ENCODE results near the gene CMTM8.
"Not testable (repeated sequence)": the region's sequence is repeated elsewhere in the genome, so short reads cannot be mapped to it uniquely, and the experiment has no call there.

Gene CMTM8

GRCh38 chr3:32238453-32239306 is at the start of gene CMTM8:
Gene CMTM8 (plus strand): TSS chr3:32238680. CDS start chr3:32238973, 293 bp downstream.
- DNase-seq: peak; percentile 54 to 91

- DNase-seq: no peak
Measured at GRCh38 chr3:32189693-32190092, 48.8 kb upstream of the CMTM8 start.

GRCh38 chr3:32190556-32190955 is 47.9 kb upstream of the CMTM8 start:
- not testable (repeated sequence) for DNase-seq

DNA sequence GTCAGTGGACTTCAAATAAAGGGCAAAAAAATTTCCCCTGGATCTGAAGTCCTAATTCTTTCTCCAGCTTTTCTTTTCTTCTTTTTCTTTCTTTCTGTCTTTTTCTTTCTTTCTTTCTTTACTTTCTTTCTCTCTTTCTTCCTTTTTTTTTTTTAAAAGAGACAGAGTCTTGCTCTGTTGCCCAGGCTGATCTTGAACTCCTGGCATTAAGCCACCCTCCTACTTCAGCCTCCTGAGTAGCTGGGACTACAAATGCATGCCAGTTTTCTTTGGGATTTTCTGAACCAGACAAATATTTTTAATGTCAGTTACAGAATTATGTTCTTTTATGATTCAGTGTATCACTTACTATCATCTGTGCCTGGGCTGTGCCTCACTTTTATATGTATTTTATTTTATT is 45.4 kb upstream of the CMTM8 start:
- DNase-seq: no peak

DNA sequence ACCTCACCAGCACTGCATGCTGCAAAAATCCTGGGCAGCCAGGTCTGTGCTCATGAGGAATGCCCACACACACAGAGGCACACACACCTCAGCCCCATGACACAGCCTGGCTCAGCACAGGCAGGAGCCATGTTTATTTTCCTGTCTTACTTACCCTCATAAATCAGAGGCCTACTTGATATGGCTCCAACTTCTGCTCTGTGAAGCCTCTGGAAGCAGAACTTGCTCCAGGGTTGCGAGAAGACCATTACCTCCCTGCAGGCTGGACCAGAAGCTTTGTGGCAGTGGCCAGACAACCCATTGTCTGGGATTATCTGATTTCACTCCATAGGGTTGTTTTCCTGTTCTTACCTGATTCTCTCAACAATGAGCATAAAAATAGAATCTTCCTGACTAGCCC is 43.8 kb upstream of the CMTM8 start:
- DNase-seq: no peak

- no peak for DNase-seq
Measured at GRCh38 chr3:32195995-32196540, 42.4 kb upstream of the CMTM8 start.

GRCh38 chr3:32197991-32198390 is 40.5 kb upstream of the CMTM8 start:
- DNase-seq: no peak

DNA sequence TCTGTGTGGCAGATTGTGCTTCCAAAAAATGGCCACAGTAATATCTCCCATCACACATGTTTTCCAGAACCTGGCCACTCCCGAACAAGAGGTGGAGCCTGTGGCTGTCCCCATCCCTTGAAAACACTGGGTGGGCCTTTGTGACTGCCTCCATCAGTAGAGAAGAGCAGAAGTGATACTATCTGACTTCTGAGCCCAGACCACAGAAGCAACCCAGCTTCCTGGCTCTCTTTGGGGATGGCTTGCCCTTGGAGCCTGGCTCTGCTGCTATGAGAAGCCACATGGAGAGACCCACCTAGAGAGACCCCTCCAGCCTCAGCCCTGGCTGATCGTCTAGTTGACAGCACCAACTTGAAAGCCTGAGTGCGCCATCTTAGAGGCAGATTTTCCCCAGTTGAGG is 39.8 kb upstream of the CMTM8 start:
- DNase-seq: no peak

DNA sequence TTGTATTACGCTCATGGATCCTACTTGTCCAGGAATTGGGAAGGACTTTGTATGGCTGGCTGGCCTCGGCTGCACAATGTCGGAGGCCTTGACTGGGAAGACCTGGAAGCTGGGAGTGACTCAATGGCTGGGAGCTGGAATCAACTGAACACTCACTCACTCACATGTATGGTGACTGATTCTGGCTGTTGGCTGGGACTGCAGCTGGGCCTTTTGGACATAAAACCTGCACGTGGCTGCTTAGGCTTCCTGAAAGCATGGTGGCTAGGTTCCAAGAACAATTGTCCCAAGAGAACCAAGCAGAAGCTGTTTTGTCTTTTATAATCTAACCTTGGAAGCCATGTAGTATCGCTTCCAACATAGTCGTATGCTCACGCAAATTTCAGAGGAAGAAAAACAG is 38.0 kb upstream of the CMTM8 start:
- DNase-seq: no peak

DNA sequence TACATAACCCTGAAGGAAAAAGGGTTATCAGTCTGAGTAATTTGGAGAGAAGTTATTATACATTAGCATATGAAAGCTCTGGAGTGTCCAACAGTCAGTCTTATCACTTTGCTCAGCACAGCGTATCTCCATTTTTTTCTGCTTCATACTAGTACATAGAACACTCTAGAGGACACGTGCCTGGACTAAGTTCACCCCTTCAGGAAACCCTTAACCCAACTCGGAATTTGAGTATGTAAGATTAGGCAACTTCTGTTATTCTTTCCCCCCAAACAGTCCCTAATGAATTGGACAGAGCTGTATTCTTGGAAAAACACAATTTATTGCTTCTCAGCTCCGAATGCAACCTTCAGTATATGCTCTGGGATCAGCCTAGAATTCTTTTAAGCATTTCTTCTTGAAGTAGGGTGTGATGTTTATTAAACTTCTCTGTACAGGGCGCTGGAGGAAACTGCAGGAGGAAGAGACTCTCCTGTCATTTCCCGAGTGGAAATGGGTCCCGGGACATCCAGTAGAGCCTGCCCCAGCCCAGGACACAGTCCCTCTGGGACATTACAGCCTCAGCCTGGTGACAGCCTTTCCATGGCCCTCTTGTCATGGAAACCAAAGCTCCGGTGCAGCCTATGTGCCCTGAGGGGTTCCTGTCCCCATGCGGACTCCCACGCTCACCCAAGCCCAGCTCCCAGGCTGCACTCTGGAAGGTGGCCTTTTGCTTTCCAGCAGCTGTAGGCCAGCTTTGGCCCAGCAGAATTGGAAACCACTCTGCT is 37.3 kb upstream of the CMTM8 start:
- no peak for DNase-seq

DNA sequence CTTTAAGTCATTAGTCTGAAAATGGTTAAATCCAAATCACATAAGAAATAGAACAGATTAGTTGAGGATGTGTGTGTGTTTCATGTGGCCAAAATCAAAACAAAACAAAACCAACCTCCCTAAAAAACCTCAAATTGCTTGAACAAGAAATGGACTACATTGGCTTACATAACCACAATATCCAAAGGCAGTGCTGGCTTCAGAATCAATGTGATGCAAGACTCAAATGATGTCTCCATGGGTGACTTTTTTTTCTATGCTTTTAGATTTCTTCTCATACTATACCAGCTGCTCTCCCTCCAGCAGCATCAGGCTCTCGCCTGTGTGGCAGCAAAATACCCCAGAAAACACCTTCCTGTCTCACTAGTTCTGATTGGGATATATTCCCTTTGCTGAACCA is 36.0 kb upstream of the CMTM8 start:
- DNase-seq: no peak

GRCh38 chr3:32203854-32204253 is 34.6 kb upstream of the CMTM8 start:
- peak; percentile 66 to 78 for DNase-seq

GRCh38 chr3:32208447-32208846 is 30.0 kb upstream of the CMTM8 start:
- DNase-seq: no peak

DNA sequence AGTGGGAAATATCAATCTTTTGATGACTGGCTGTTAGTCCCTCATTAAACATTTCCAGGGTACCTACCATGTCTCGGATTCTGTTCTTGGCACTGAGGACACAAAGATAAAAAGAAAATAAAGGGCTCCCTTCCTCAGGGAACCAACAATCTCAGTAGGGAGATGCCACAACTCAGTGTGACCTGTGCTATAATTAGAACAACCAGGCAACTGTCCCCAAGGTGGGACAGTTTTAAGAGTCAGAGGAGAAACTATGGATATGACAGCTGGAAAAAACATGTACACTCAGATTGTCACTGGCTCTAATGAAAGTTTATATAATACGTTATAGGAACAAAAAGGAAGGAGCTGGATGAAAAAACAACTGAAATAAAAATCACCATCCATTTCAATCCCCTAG is 23.3 kb upstream of the CMTM8 start:
- peak in 1 of 2 experiments; percentile 19 for DNase-seq

GRCh38 chr3:32216172-32216783 is 22.2 kb upstream of the CMTM8 start:
- peak; percentile 96 to 99 for DNase-seq

DNA sequence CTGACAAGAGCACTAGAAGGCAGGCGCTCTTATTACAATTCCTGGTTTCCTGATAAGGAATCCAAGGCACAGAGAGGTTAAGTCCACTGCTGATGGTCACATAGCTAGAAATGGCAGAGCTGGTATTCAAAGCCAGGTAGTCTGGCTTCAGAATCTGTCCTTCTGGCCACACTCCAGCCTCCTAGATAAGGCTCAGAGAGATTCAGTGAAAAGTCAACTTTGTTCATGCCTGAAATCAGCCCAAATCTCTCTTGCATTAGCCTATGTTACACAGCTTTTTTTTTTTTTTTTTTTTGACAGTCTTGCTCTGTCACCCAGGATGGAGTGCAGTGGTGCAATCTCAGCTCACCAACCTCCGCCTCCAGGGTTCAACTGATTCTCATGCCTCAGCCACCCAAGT is 21.1 kb upstream of the CMTM8 start:
- no peak for DNase-seq

DNA sequence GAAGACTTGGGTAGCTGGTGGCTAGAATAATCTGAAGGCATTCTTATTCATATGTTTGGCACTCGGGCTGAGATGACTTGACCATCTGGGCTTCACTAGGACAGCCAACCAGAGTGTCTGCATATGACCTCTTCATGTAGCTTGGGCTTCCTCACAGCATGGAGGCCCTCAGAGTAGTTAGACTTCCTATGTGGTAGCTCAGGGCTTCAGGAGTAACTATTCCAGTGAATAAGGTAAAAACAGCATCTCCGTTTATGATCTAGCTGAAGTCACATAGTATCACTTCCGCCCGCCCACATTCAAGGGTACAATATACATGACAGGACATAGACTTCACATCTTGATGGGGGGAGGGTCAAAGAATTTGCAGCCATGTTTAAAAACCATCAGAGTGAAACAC is 18.9 kb upstream of the CMTM8 start:
- DNase-seq: no peak

- no peak for DNase-seq
Measured at GRCh38 chr3:32220006-32220405, 18.5 kb upstream of the CMTM8 start.

GRCh38 chr3:32222950-32223349 is 15.5 kb upstream of the CMTM8 start:
- DNase-seq: no peak

DNA sequence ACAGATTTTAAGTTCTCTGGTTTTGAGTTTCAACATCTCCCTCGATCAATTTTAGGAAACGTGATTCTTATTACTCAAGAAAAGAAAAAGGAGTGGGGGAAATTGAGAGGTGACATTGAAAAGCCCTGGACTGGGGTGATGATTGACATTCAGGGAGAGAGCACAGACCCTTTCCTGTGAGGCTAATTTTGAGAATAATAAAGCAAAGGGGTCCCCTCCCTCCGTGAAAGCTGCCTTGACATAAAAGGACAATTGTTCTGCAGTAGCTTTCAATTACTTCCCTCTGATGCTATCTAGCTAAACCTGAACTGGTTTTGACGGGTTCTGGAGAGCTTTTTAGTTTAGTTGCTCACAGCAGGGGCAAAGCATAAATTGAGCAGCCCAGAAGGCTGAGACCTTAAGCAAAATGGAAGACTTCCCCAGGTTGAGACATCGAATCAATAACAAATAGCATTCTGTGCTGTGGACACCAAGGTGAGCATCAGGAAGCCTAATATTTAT is 14.4 kb upstream of the CMTM8 start:
- DNase-seq: peak in 1 of 2 experiments; percentile 8

DNA sequence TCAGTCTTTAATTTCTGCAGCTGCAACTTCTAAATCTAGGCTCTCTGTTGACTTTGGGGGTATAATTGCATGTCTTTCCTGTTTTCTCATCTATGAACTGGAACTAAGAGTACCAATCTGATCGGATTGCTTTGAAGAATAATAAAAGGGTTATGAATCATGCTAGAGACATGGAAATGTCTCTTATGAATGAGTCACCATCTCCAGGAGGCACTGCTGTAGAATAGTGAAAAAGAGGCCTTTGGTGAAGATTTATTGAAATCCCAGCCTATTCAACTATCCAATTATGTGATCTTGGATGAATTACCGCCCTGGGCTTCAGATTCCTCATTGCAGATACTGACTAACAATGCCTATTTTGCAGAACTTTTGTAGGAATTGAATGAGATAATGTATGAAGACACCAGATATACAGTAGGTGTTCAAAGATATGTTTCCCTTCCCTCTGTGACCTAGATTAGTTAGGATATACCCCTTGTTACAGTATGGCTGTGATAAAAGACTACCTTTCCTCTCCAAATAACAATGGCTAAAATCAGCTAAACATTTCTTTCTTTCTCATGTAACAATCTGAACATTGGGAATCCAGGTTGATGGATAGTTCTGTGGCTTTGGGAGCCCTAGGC is 11.5 kb upstream of the CMTM8 start:
- DNase-seq: no peak

DNA sequence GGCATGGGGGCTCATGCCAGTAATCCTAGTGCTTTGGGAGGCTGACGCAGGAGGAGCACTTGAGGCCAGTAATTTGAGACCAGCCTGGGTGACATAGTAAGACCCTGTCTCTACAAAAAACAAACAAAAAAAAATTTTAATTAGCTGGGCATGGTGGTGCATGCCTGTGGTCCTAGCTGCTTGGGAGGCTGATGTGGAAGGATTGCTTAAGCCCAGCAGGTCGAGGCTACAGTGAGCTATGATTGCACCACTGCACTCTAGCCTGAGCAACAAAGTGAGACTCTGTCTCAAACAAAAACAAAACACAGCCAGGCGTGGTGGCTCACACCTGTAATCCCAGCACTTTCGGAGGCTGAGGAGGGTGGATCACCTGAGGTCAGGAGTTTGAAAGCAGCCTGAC is 9.7 kb upstream of the CMTM8 start:
- not testable (repeated sequence) for DNase-seq

DNA sequence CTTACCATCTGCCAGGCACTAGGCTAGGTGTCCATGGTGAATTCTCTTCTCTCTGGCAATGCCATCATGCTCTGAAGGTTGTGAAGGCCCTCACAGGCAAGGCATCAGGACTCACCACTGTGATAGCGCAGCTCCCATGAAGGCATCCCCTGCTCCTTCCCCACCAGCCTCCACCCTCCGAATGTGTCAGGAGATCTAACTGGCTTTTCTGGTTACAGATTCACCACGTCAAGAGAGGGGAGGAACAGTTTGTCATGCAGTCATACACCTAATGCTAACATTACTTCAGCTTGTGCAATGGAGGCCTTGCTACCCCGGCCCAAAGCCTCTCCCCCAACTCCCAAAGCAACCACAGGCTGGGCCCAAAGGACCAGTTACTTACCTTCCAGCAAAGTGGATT is 8.9 kb upstream of the CMTM8 start:
- DNase-seq: no peak

Data from NCI-H526 (cell line).